K562 (cell line): ENCODE results near the gene ECM1. TPM values are rescaled to one million over a fixed set of nuclear protein-coding genes. Genes with fewer than 3 reads are reported as not detected.
A peak's percentile ranks its signal among the peaks of the same experiment; 100 is the strongest.

Source experiments
- ATAC-seq: fragments of 200-7000 bp; cut with Tn5 transposase; 3 replicates; pipeline ENCODE4 v1.9.1; 2020; ENCODE audit warnings: moderate library complexity
- BruUV-seq: library from RNA; stranded (reverse); fragments of 400-500 nt; replicated peaks from 2 replicates; lab custom pipeline; 2021; lab: Mats Ljungman, UMichigan
- CTCF ChIA-PET: fragments of 300-600 bp; formaldehyde crosslinking; extraction: SDS; loops from one replicate; lab custom pipeline; 2021; ENCODE audit warnings: low intra/inter-chr PET ratio; lab: Yijun Ruan, JAX
- POLR2A ChIA-PET: fragments of 300-600, 350-650 bp; sonication (Branson Sonifier 250); formaldehyde crosslinking; extraction: SDS; loops from one replicate; lab custom pipeline; 2021; ENCODE audit warnings: antibody characterized with exemption, inconsistent platforms; lab: Yijun Ruan, JAX
- DNase-seq, 4 experiments: peaks; one replicate each; pipeline versions ENCODE4 v3.0.0 to v3.0.0-alpha.2; 2011 to 2018; ENCODE audit warnings: low spot score in 3 of 4, mixed read lengths in 3 of 4; ENCODE audit errors: extremely low read depth in 1 of 4
- FAIRE-seq: peaks from 2 replicates; lab custom pipeline; 2011; peaks lifted over from hg19 to GRCh38; lab: Jason Lieb, UNC
- H2AFZ ChIP-seq: 2 replicates; pipeline ENCODE4 v1.6.0; 2011; ENCODE audit warnings: low read depth, low read length, control low read depth, inconsistent platforms
- H3K27ac ChIP-seq: fragments of 200-600 bp; 3 replicates; pipeline ENCODE4 v1.8.0; 2011; ENCODE audit warnings: low read depth, mild to moderate bottlenecking, control low read depth, inconsistent platforms, low read length, moderate library complexity, mixed read lengths; ENCODE audit errors: extremely low read depth
- H3K27me3 ChIP-seq, 2 experiments: fragments of 300-600 bp in 1 of 2; 2 replicates in 1 of 2; 3 replicates in 1 of 2; pipeline versions ENCODE4 v1.6.0 to v1.8.0; 2011; ENCODE audit warnings: inconsistent platforms in 2 of 2, low read length in 2 of 2, mild to moderate bottlenecking in 1 of 2, mixed read lengths in 1 of 2, moderate library complexity in 1 of 2; ENCODE audit not compliant: control insufficient read depth in 2 of 2, insufficient read depth in 2 of 2
- H3K36me3 ChIP-seq: fragments of 300-600 bp; 3 replicates; pipeline ENCODE4 v1.8.0; 2011; ENCODE audit warnings: mild to moderate bottlenecking, low read length, inconsistent platforms; ENCODE audit not compliant: control insufficient read depth, insufficient read depth
- H3K4me1 ChIP-seq, 2 experiments: fragments of 200-600 bp in 1 of 2; replicated peaks in 1 of 2; 2 replicates in 1 of 2; 3 replicates in 1 of 2; pipeline versions ENCODE4 v1.5.1 to v1.8.0; 2011; ENCODE audit warnings: inconsistent platforms in 2 of 2, low read length in 2 of 2, mild to moderate bottlenecking in 1 of 2, mixed read lengths in 1 of 2, moderate library complexity in 1 of 2; ENCODE audit not compliant: control insufficient read depth in 2 of 2, insufficient read depth in 2 of 2
- H3K4me2 ChIP-seq: 2 replicates; pipeline ENCODE4 v1.6.1; 2011; ENCODE audit warnings: low read length, control low read depth, inconsistent platforms, mixed read lengths; ENCODE audit not compliant: insufficient read depth
- H3K4me3 ChIP-seq: fragments of 200-600 bp; sonication (generic), shearing (Covaris generic); 2 replicates; pipeline ENCODE4 v1.5.1; 2016; ENCODE audit warnings: control low read depth, inconsistent platforms
- H3K79me2 ChIP-seq: fragments of 200-600 bp; 3 replicates; pipeline ENCODE4 v1.8.0; 2011; ENCODE audit warnings: low read length, inconsistent platforms; ENCODE audit not compliant: control insufficient read depth, insufficient read depth
- H3K9ac ChIP-seq, 2 experiments: 2 replicates each; pipeline versions ENCODE4 v1.6.0 to v1.6.1; 2011; ENCODE audit warnings: low read depth in 2 of 2, low read length in 2 of 2, control low read depth in 1 of 2, inconsistent platforms in 1 of 2, mild to moderate bottlenecking in 1 of 2, mixed read lengths in 1 of 2; ENCODE audit not compliant: insufficient read depth in 1 of 2
- H3K9me1 ChIP-seq: one replicate; pipeline ENCODE4 v1.6.0; 2011; ENCODE audit warnings: inconsistent platforms, mild to moderate bottlenecking, low read length, moderate library complexity; ENCODE audit not compliant: control insufficient read depth, insufficient read depth
- H3K9me3 ChIP-seq: replicated peaks from 2 replicates; pipeline ENCODE4 v1.5.1; 2011; ENCODE audit warnings: low read depth, low read length, inconsistent platforms; ENCODE audit not compliant: control insufficient read depth, insufficient read depth
- H4K20me1 ChIP-seq: replicated peaks from 2 replicates; pipeline ENCODE4 v1.6.1; 2011; ENCODE audit warnings: low read length, inconsistent platforms, mixed read lengths; ENCODE audit not compliant: control insufficient read depth, insufficient read depth
- AFF4 ChIP-seq: sonication (generic); formaldehyde crosslinking; IDR thresholded peaks from 2 replicates; pipeline ENCODE4 v1.8.0; 2023; ENCODE audit warnings: mild to moderate bottlenecking, missing genetic modification reagents
- CUX1 ChIP-seq: fragments of 200-800 bp; sonication (Bioruptor generic); IDR thresholded peaks from 2 replicates; pipeline ENCODE4 v1.6.1; 2016; ENCODE audit warnings: missing genetic modification characterization, missing compliant biosample characterization
- GTF2F1 ChIP-seq: IDR thresholded peaks from 2 replicates; pipeline ENCODE4 v1.6.1; 2011; ENCODE audit warnings: low read depth, low read length, improper control_type of control experiment
- JUND ChIP-seq, 2 experiments: IDR thresholded peaks; 2 replicates in 1 of 2; 3 replicates in 1 of 2; pipeline ENCODE4 v1.6.1; 2011; ENCODE audit warnings: borderline replicate concordance in 2 of 2, low read depth in 2 of 2, low read length in 2 of 2, improper control_type of control experiment in 1 of 2, missing biosample characterization in 1 of 2, missing genetic modification characterization in 1 of 2, missing genetic modification reagents in 1 of 2
- SMARCA4 ChIP-seq: fragments of 450-650 bp; IDR thresholded peaks from 2 replicates; pipeline ENCODE4 v1.6.1; 2016
- ZBTB11 ChIP-seq, 3 experiments: fragments of 200-800 bp in 1 of 3; fragments of 250-450 bp in 1 of 3; fragments of 450-650 bp in 1 of 3; sonication (Bioruptor Pico) in 1 of 3; sonication (Bioruptor generic) in 1 of 3; formaldehyde crosslinking in 1 of 3; IDR thresholded peaks; 2 replicates each; pipeline versions ENCODE4 v1.6.1 to v1.8.0; 2016 to 2022; ENCODE audit warnings: mild to moderate bottlenecking in 2 of 3, missing genetic modification characterization in 2 of 3, missing compliant biosample characterization in 1 of 3, moderate library complexity in 1 of 3
- ZNF384 ChIP-seq: IDR thresholded peaks from 2 replicates; pipeline ENCODE4 v1.6.1; 2012; ENCODE audit warnings: low read depth, low read length, improper control_type of control experiment
- WGBS: fragments of 100-300 bp; shearing (Covaris generic); methylation state at CpG from one replicate; pipeline ENCODE4 v1.1.6; 2016; ENCODE audit warnings: low coverage, mixed read lengths; ENCODE audit not compliant: insufficient coverage; ENCODE audit errors: missing lambda C conversion rate; 5-methylcytosine and 5-hydroxymethylcytosine counted together
- in situ Hi-C: fragments of 300-500 bp; cut with MboI; formaldehyde crosslinking; loops from 4 replicates; pipeline ENCODE4 v1.15.0; 2018; ENCODE audit warnings: inconsistent platforms, mixed read lengths
- intact Hi-C: fragments of 100-400 bp; cut with micrococcal nuclease; formaldehyde crosslinking; loops from 2 replicates; pipeline ENCODE4 v1.14.2; 2022
- polyA plus RNA-seq, 8 experiments: library from polyadenylated mRNA; depleted of rRNA in 4 of 8; stranded (reverse) in 5 of 8; unstranded in 3 of 8; fragments of >200 nt; fragmentation: Nextera tagmentation in 2 of 8; fragmentation: Illumina TruSeq in 1 of 8; extraction: Ambion mirVana in 2 of 8; extraction: Trizol in 1 of 8; gene quantifications; 2 replicates each; pipeline versions ENCODE4 v1.2.1 to v1.2.3, GENCODE V29; 2011 to 2014; ENCODE audit warnings: inconsistent platforms in 1 of 8, missing spikeins in 1 of 8
- total RNA-seq, 7 experiments: library from RNA; depleted of rRNA in 6 of 7; stranded (reverse); fragments of >200 nt in 6 of 7; fragmentation: Illumina TruSeq in 2 of 7; extraction: Trizol in 2 of 7; gene quantifications; 2 replicates each; pipeline versions ENCODE4 v1.2.1 to v1.2.3, GENCODE V29; 2011 to 2021; ENCODE audit warnings: low replicate concordance in 1 of 7

ECM1 gene
- total and polyA plus RNA-seq, 9 of the 15 experiments (the other 6 are each of a cell fraction or from before 2014, with no cell fraction given) = 6.6 to 52.2 (median 12.8) TPM

- Histone ChIP-seq H3K9me3 (no peaks in the 10 kb centered on the region), H4K20me1 (no peaks in the 10 kb centered on the region), H2AFZ (peak overlapping the region; percentile 97), H3K79me2 (peaks cover 13% of the 10 kb centered on the region; the same call in 1 of the 3 replicates), H3K4me2 (peak overlapping the region; percentile 86), H3K27me3 (no peaks in the 10 kb centered on the region), H3K4me3 (peak overlapping the region; percentile 43), H3K4me1 (peaks cover 34 to 42% of the 10 kb centered on the region in 2 experiments; a peak in 4 of 5 replicates), H3K9ac (peak overlapping the region; percentile 82 to 98), H3K27ac (peak overlapping the region; percentile 83), H3K36me3 (peaks cover 34% of the 10 kb centered on the region; the same call in 2 of the 3 replicates), H3K9me1 (no peaks in the 10 kb centered on the region)
- intact Hi-C loops (loop anchor here (1.0 to 5.0 kb wide), 2 partner anchors 28 to 53 kb away; partner anchors contain the start of gene TARS2), in situ Hi-C loops (no loop called here)
- TSS peak; percentile 98 for BruUV-seq
- DNase-seq = no peak
- ChIA-PET CTCF (no interaction called here), POLR2A (interaction anchor here (0.6 to 2.9 kb wide), 7 partner anchors 10 to 169 kb away, joined by 4 to 18 read pairs (median 8); no protein-coding TSS in a partner anchor)
- FAIRE-seq = no peak
- 24% methylated on average over 20 of the region's 21 CpGs for WGBS
- peak; percentile 21 for ATAC-seq
- TF ChIP-seq AFF4 (CRISPR knock-in tag) = no peak; the same call in 1 of the 2 replicates
- no peak for TF ChIP-seq CUX1 (CRISPR knock-in tag)
- peak in 1 of 3 experiments; percentile 84; a peak in 2 of 6 replicates for TF ChIP-seq ZBTB11 (CRISPR knock-in tag; IDR thresholded peaks at IDR 0.05)
- TF ChIP-seq ZNF384 = peak; percentile 55
- no peak for TF ChIP-seq JUND (IDR thresholded peaks at IDR 0.05; ENCODE audit: borderline replicate concordance, low read depth, low read length)
- 0 out of 3 replicates have a peak, but pooled peaks have one; percentile 9 for TF ChIP-seq JUND (tag; IDR thresholded peaks at IDR 0.05; ENCODE audit: borderline replicate concordance, low read depth, low read length)
- 0 out of 2 replicates have a peak, but pooled peaks have one; percentile 7 for TF ChIP-seq GTF2F1
- TF ChIP-seq SMARCA4 = 0 out of 2 replicates have a peak, but pooled peaks have one; percentile 20
Measured at GRCh38 chr1:150514913-150515327, 7.0 kb downstream of the ECM1 start.
